GM21717 (cell line): ENCODE data around the gene R3HCC1L.

ENCODE experiments used
- ATAC-seq: cut with Tn5 transposase; IDR thresholded peaks from one replicate; pipeline ENCODE4 v1.9.1; 2021; ENCODE audit warnings: mild to moderate bottlenecking, moderate library complexity; ENCODE audit not compliant: unreplicated experiment

The R3HCC1L gene

DNA sequence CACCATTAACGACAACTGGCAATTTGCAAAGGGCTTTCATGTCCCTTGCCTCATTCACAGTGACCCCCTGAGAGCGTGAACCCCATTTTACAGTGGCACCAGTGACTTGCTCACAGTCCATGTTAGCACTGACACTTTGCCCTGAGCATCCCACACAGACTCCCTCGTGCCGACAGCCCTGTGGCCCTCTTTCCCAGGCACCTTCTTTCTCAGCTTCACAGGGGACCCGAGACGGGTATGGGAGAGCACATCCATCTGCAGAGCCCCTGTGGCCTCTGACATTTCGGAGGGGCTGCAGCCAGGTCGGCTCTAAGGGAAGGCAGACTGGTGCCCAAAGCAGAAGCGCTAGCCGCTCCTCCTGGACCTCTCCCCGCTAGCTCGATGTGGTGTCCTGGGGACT lies 122.7 kb downstream of the R3HCC1L start:
- ATAC-seq = no peak

DNA sequence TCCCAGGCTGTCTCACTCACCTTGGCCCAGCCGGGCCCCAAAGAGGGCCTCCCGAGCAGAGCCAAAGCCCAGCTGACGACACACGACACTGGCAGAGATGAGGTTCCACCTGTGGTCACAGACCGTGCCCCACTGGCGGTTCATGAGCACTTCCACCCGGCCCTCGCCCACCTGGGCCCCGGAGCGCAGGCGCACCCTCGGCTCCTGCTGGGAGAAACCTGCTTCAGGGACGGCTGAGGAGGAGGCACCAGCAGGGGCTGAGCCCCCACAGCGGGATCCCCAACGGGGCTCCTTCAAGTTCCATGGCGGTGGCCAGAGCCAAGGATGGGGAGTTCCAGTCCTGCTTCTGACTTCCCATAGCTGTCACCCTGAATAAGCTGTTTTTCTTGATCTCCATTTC lies 123.5 kb downstream of the R3HCC1L start:
- no peak for ATAC-seq

GRCh38 chr10:98258683-98259454 lies 124.4 kb downstream of the R3HCC1L start:
- ATAC-seq = no peak

DNA sequence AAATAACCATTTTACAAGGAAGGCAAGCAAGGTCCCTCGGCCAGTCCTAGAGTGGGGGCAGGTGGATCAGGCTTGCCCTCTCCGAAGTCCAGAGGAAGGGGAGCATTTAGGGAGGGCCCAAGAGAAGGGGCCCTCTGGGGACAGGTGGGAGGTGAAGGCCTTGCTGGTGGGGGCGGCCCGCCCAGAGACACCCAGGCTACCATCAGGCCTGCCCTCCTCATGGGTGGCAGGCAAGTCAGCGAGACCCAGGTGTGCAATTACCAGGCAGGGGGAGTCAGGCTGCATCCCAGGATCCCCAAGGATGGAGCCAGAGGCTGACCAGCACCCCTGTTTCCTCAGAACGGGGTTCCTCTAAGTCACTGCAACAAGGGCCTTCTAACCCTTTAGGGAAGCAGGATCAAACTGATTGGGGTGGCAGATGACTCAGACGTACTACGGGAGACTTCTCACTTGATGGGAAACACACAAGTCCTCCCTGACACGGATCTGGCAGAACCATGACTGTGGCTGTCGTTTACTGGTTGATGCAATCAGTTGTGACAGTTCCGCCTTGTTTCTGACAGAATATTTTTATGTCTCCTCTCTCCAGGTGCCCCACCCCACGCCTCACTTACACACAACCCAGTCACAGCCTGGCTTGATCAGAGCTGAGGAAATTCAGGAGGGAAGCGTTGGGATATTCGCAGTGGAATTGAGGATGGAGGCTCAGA lies 125.3 kb downstream of the R3HCC1L start:
- no peak for ATAC-seq

- no peak for ATAC-seq
These were observed 125.9 kb downstream of the R3HCC1L start for GRCh38 chr10:98260350-98260749.

DNA sequence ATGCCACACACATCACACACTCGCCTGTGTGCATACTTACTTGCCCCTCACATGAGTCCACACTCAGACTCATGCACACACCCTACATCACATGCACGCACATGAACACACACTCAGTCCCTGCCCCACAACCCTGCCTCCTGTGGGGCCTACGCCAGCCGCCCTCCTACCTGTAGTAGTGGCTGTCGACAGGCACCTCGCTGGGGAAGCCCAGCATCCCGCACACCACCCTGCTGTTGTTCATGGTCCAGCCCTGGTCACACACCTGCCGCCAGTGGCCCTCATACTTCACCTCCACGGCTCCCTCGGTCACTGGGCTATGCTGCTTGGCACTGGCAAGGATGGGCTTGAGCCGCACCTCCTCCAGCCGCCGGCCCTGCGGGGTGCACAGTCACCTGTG lies 126.3 kb downstream of the R3HCC1L start:
- no peak for ATAC-seq

DNA sequence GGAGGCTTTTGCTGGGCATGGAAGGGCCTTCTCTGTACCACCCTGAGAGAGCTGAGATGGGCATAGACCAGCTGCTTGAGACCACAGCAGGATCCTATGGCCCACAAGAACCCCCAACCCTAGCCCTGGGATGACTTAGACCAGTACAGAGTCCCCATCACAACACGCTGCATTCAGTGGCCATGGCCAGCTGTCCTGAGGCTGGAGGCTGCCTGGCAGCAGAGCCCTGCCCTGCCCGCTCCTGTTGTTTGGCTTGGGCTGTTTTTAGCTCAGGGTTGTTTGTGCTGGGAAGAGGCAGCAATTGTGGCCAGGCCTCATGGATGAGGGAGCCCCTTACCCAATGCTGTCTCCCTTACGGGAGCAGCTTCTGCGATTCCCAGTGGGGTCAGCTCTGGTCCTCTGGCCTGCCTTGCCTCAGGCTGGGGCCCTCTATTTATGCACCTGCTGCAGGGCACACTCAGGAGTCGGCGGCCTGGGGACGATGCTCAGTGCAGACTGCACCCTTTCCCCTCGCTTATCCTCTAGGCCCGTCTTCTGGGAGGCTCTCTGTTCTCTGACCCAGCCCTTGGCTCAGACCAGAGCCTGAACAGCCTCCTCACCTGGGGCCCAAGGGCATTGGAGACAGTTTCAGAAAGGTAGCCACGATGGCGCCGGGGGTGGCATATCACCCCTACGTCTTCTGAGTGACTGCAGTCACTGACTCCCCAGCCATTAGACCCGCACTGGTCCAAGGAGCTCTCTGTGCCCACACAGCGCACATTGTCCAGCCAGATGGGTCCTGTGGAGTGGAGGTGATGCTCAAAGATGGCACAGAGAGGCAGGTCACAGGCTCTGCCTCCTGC lies 127.2 kb downstream of the R3HCC1L start:
- ATAC-seq = no peak

DNA sequence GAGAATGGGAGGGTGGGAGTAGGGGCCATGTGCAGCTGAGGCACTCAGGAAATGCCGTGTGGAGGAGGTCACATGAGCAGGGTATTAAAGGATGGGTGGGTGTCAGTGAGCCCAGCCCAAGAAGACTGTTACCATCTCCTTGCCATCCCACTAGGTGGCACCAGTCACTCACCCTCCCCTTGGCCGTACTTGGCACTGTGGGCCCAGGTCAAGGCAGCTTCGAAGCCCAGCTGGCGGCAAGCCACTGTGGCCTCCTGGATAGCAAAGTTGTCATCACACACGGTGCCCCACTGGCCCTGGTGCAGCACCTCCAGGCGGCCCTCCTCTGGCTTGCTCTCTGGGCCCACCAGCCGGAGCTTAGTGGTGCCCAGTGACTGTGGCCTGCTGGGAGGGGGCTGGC lies 128.1 kb downstream of the R3HCC1L start:
- no peak for ATAC-seq

DNA sequence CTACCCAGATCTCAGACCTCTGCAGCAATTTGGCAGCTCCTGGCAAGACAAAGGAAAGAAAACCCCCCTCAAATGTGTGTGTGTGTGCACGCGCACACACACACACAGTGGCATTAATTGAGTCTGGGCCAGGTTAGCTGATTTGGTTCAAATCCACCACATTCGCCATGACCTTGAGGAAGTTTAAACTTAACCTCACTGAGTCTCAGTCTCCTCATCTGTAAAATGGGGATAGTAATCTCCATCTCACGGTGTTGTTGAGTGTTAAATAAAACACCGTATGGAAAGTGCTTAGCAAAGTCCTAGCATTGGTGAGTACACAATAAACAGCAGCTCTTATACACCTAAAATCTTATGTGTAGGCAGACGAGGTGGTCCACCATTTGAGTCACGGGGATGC lies 128.6 kb downstream of the R3HCC1L start:
- ATAC-seq = no peak

DNA sequence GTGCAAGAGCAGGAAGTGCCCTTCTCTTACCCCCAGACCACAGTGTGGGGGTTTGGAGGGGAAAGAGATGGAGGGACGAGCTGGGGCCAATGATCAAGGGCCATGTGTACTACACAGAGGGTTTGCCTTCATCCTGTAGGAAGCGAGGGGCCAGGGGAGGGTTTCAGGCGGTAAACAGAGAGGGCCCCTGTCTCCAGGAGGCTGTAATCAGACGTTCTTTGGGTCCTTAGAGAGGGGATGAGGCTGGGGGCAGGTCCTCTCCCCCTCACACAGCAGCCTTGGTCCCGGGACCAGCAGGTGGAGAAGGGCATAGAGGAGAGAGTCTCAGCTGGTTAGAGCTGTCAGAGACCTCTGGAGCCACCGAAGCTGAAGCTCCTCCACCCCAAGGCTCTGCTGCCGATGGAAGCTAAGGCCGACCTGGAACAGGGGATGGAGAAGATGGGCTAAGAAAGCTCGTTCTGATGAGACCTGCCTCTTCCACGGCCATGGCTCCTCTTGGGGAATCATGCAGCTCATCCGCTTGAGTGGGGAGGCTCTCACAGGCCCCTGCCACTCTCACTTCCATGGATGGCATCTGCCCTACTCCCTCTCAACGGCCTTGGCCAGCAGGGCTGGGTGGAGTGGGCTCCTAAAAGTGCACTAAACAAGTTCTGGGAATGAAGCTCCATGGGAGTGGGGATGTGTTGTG lies 130.1 kb downstream of the R3HCC1L start:
- no peak for ATAC-seq

GRCh38 chr10:98265403-98266378 lies 131.2 kb downstream of the R3HCC1L start:
- no peak for ATAC-seq

- no peak for ATAC-seq
These were observed 132.2 kb downstream of the R3HCC1L start for GRCh38 chr10:98266647-98267046.

DNA sequence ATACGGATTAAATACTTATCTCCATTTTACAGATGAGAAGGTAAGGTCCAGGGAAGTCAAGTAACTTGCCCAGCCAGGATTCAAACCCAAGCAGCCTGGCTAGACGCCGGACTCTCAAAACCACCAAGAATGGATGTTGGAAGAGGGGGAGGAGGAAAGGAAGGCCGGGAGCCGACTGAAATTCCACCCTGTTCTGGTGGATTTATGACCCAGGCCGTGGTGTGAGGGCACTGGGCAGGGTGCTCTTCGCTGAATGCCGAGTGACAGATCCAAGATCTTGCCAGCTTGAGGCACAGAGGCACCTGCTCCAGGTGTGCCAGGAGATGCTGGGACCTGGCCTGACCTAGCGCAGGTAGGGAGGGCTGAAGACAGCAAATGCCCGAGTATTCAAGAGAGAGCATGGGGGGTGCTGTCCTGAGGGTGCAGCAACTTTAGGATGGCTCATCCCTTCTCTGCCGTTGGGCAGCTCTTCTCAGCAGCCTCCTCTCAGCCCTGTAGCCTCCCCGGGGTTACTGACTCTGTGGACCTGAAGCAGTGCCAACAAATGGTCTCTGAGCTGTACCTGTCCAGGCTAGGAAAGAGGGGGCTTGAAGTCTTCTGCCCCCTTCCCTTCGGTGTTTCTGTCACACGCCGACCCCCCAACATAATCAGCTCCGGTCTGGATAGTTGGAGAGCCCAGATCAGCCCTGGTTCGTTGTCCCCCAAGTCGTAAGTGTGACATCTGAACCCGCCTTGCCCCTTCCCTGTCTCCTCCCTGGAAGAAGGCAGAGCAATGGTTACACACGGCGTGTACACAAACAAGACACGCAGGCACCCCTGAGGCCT lies 132.8 kb downstream of the R3HCC1L start:
- ATAC-seq = no peak

DNA sequence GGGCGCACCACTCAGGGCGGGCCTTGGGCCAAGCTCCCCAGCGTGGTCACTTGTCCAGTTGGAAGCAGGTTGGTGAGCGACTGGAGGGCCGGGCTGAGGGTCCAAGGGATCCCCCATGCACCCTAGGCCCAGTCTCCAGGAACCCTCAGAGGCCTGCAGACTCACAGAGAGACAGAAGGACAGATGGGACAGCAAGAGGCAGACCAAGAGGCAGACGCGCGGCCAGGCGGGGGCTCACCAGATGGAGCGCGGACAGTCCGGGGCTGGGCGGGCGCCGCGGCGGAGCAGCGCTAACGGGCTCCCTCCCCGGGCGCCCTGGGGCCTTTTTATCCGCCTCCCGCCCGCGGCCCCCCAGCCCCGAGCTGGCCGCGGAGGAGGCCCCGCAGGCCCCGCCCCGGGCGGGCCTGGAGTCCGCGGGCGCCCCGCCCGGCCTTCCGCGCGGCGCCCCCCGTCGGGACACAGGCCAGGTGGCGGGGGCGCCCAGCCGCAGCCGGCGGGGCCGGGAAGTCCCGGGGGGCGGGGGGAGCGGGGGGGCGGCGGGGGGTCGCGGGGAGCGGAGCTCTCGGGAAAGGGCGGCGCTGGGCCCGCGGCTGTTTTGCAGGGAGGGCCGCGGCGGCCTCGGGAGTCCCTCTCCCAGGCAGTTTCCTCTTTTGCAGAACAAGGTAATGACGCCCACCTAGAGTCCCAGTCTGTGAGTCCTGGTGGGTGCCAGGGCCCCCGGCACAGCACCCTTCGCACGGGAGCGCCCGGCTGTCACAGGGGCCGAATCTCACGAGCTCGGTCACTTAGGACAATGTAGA lies 133.6 kb downstream of the R3HCC1L start, which contains the start of gene LOXL4:
TSS of gene LOXL4 (minus strand) at position 301 of the 800 bp plus-strand sequence. CDS start 5,175 bp downstream, outside the sequence.
- no peak for ATAC-seq

GRCh38 chr10:98268694-98269431 lies 134.4 kb downstream of the R3HCC1L start:
- no peak for ATAC-seq

- ATAC-seq = no peak
These were observed 135.0 kb downstream of the R3HCC1L start for GRCh38 chr10:98269435-98269912.

DNA sequence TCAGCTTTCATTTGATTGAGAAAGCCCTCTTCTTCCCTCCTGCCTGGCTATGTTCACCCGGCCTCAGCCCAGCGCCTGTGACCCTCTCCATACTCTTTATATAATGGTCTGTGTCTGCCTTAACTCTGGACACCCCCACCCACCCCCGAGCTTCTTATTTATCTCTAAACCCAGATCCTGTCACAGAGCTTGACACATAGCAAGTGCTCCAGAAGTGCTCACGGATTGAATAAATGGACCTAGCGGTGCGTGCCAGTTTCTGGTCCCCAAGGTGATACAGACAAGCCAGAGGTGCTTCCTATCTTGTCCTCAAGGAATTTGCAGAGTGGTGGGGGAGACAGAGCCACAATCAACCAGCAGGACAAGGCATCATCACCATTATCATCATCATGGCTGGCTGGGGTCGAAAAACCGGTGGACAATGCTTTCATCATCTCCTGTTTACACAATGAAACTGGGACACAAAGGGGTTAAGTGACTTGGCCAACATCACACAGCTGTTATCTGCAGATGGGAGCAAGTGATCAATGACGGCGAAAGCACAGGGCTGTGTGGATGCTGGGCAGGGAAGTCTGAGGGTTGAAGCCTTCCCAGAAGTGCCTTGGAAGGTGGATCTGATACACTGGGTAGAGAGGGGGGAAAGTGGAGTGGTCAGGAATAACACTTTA lies 135.8 kb downstream of the R3HCC1L start:
- ATAC-seq = no peak
